Measurements from ENCODE around the gene DHX9. TPM values are rescaled to one million over a fixed set of nuclear protein-coding genes. Genes with fewer than 3 reads are reported as not detected.

DHX9 gene
- total RNA-seq, 1 donor from 2014 or later, result 146 TPM

GRCh38 chr1:182826892-182827291, 12.3 kb upstream of the DHX9 start:
- H3K36me3 Mint-ChIP-seq (ENCODE audit: unreplicated experiment), result peaks cover 24% of the 10 kb centered on the region

DNA sequence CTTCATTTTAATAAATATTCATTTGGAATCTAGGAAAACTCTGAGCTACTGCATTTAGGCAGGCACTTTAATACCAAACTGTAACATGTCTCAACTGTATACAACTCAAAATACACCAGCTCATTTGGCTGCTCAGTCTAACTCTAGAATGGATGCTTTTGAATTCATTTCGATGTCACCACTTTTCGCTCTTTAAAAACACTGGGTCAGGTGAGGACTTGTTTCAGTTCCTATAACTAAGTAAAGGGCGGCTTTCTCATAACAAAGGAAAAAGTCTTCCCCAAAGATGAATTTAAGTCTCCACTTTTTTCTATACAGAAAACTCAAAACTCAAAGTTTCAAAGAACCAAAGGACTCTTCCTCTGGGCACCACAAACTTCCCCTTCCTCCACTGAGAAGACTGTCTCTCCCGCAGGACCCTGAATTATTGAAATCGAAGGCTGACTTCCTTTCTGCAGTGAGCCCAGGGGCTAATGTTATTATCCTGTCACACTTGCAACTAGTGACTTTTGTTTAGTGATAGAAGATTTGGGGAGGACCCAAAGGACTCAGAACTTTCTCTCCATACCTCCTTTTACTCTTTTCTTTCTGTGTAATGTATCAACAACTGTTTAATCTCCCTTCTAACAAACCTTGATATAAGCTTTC, 9.7 kb upstream of the DHX9 start:
- DNase-seq (ENCODE audit: extremely low spot score, unreplicated experiment), result no peak
- Mint-ChIP-seq H3K36me3 (ENCODE audit: unreplicated experiment) (peaks cover 17% of the 10 kb centered on the region), H3K27me3 (ENCODE audit: unreplicated experiment) (peaks cover 18% of the 10 kb centered on the region), H3K9me3 (ENCODE audit: unreplicated experiment) (no peaks in the 10 kb centered on the region), H3K4me3 (ENCODE audit: unreplicated experiment) (no peak overlapping the region), H3K27ac (ENCODE audit: unreplicated experiment) (no peak overlapping the region), H3K4me1 (ENCODE audit: unreplicated experiment) (no peaks in the 10 kb centered on the region)
- TF ChIP-seq CTCF (IDR thresholded peaks at IDR 0.05), result no peak

More at GRCh38 chr1:182826892-182827291, 12.3 kb upstream of the DHX9 start:
- H3K27ac Mint-ChIP-seq (ENCODE audit: unreplicated experiment), result no peak overlapping the region
- no peak for TF ChIP-seq CTCF (IDR thresholded peaks at IDR 0.05)
- H3K4me3 Mint-ChIP-seq (ENCODE audit: unreplicated experiment), result no peak overlapping the region
- no peaks in the 10 kb centered on the region for H3K9me3 Mint-ChIP-seq (ENCODE audit: unreplicated experiment)
- peaks cover 15% of the 10 kb centered on the region for H3K27me3 Mint-ChIP-seq (ENCODE audit: unreplicated experiment)
- no peak for DNase-seq (ENCODE audit: extremely low spot score, unreplicated experiment)
- no peaks in the 10 kb centered on the region for H3K4me1 Mint-ChIP-seq (ENCODE audit: unreplicated experiment)

DNA sequence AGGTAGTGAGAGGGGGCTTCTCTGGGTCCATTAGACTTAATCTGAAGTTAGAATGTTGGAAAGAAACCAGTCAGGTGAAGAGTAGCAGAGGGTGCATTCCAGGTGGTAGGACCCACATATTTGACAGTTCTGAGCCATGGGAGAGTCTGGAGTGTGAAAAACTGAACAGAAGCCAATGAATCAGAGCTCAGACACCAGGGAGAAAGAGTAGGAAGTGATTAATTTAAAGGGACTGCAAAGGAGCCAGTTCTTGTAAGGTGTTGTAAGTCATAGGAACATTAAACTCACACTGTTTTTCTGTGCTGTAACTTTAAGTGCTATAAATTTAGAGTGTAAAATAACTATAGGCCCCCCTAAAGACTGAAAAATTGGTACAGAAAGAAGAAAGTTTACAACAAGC, 5.9 kb upstream of the DHX9 start:
- Mint-ChIP-seq H3K36me3 (ENCODE audit: unreplicated experiment) (peaks cover 8% of the 10 kb centered on the region), H3K9me3 (ENCODE audit: unreplicated experiment) (no peaks in the 10 kb centered on the region), H3K27ac (ENCODE audit: unreplicated experiment) (no peak overlapping the region), H3K27me3 (ENCODE audit: unreplicated experiment) (peaks cover 7% of the 10 kb centered on the region), H3K4me1 (ENCODE audit: unreplicated experiment) (no peaks in the 10 kb centered on the region), H3K4me3 (ENCODE audit: unreplicated experiment) (no peak overlapping the region)
- no peak for TF ChIP-seq CTCF (IDR thresholded peaks at IDR 0.05)
- no peak for DNase-seq (ENCODE audit: extremely low spot score, unreplicated experiment)

DNA sequence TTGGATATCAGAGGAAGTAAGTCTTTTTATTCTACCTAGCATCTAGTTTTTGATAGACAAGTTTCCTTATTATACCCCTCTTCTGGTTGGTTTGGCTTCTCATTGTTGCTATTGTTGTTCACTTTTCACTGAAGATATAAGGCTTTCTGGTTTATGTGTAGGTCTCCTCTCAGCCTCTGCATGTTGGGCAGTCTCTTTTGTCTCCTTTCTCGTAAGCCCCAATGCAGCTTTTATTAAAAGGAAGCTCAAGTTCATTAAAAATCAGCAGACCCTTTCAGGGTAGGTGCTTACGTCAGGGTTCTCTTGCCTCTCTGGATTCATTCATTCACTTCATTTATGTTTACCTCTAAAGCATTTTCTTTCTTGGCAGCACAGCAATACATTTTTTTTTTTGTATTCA, 4.8 kb upstream of the DHX9 start:
- Mint-ChIP-seq H3K4me1 (ENCODE audit: unreplicated experiment) (peaks cover 4% of the 10 kb centered on the region), H3K27ac (ENCODE audit: unreplicated experiment) (no peak overlapping the region), H3K4me3 (ENCODE audit: unreplicated experiment) (no peak overlapping the region), H3K9me3 (ENCODE audit: unreplicated experiment) (no peaks in the 10 kb centered on the region), H3K36me3 (ENCODE audit: unreplicated experiment) (peaks cover 7% of the 10 kb centered on the region), H3K27me3 (ENCODE audit: unreplicated experiment) (peaks cover 3% of the 10 kb centered on the region)
- no peak for DNase-seq (ENCODE audit: extremely low spot score, unreplicated experiment)
- TF ChIP-seq CTCF (IDR thresholded peaks at IDR 0.05), result no peak

DNA sequence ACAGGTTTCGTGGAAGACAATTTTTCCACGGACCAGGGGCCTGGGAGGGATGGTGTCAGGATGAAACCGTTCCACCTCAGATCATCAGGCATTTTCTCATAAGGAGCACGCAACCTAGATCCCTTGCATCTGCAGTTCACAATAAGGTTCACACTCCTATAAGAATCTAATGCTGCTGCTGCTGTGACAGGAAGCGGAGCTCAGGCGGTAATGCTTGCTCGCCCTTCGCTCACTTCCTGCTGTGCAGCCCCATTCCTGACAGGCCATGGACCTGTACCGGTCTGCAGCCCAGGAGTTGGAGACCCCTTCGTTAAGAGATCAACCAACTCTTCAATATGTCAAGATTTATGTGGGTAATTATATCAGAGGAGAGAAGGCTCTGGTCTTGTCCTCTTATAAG, 3.3 kb upstream of the DHX9 start:
- Mint-ChIP-seq H3K27me3 (ENCODE audit: unreplicated experiment) (peaks cover 3% of the 10 kb centered on the region), H3K9me3 (ENCODE audit: unreplicated experiment) (no peaks in the 10 kb centered on the region), H3K36me3 (ENCODE audit: unreplicated experiment) (peaks cover 3% of the 10 kb centered on the region), H3K4me3 (ENCODE audit: unreplicated experiment) (no peak overlapping the region), H3K27ac (ENCODE audit: unreplicated experiment) (no peak overlapping the region), H3K4me1 (ENCODE audit: unreplicated experiment) (peaks cover 10% of the 10 kb centered on the region)
- TF ChIP-seq CTCF (IDR thresholded peaks at IDR 0.05), result no peak
- DNase-seq (ENCODE audit: extremely low spot score, unreplicated experiment), result no peak
